DMS53 (cell line): ENCODE data around the gene PALMD.

ENCODE experiments used
- DNase-seq: peaks from one replicate; lab custom pipeline; 2025; lab: John Stamatoyannopoulos, UW

The PALMD gene

GRCh38 chr1:99696616-99697015 lies 50.7 kb downstream of the PALMD start:
- no peak for DNase-seq

GRCh38 chr1:99697580-99697979 lies 51.7 kb downstream of the PALMD start:
- DNase-seq = no peak

DNA sequence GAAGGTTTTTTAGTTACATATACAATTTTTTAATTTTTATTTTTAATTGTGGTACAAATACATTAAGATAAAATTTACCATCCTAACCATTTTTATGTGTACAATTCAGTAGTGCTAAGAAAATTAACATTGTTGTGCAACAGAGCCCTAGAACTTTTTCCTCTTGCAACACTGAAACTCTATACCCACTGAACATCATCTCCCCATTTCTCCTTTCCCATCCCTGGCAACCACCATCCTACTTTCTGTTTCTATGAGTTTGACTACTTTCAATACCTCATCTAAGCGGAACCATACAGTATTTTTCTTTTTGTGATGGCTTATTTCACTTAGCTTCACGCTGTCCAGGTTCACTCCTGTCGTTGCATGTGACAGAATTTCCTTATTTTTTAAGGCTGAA lies 54.1 kb downstream of the PALMD start:
- no peak for DNase-seq

GRCh38 chr1:99702221-99702620 lies 56.3 kb downstream of the PALMD start:
- DNase-seq = no peak

- peak; percentile 55 for DNase-seq
Observed at GRCh38 chr1:99704356-99704816, 58.5 kb downstream of the PALMD start.

DNA sequence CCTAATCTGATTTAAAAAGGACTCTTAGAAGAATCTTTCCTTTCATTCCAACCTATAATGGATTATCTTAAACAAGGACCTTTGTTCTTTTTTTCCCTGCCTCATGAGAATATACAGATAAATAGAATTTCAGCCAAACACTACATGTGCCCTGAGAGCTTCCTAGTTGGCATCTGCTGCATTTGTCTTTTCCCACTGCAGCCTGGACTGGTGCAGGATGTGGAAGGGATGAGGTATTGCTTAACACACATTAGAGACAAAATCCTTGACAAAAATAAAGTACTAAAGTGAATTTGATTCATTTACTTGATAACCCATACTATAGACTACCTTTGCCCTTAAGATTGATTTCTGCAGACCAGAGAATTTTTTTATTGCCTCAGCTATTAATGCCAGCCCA lies 59.5 kb downstream of the PALMD start:
- peak; percentile 37 for DNase-seq

GRCh38 chr1:99707535-99708142 lies 61.7 kb downstream of the PALMD start:
- DNase-seq = peak; percentile 86

DNA sequence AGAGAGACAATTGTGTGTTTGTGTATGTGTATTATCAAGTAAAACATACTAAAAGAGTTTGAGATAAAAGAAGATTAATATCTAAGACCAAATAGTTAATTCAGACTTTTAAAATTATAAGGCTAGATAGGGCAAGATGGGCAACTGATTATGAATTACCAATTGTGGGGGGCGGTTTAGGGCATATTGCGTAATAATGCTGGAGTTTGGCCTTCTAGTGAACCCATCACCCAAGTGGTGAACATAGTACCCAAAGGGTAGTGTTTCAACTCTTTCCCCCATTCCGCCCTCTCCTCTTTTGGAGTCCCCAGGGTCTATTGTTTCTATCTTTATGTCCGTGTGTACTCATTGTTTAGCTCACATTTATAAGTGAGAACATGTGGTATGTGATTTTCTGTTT lies 65.1 kb downstream of the PALMD start:
- DNase-seq = no peak

DNA sequence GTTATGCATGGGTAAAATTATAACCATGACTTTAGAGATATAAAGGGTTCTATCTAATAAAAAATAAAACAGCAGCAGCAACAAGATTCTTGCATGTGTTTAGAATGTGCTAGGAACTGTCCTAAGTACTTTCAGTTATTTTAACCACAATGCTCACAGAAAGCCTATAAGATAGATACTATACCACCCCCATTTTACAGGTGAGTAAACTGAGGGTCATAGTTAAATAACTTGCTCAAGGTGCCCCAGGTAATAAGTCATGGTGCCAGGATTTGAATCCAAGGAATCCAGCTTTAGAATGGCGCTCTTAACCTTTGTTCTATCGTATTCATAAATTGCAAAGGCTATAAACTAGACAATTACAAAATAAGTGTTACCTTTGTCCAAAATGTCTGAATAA lies 67.1 kb downstream of the PALMD start:
- no peak for DNase-seq

GRCh38 chr1:99717005-99717404 lies 71.1 kb downstream of the PALMD start:
- DNase-seq = no peak

GRCh38 chr1:99723251-99723650 lies 77.3 kb downstream of the PALMD start:
- no peak for DNase-seq

GRCh38 chr1:99725996-99726395 lies 80.1 kb downstream of the PALMD start:
- no peak for DNase-seq

- no peak for DNase-seq
Observed at GRCh38 chr1:99726407-99726806, 80.5 kb downstream of the PALMD start.

- no peak for DNase-seq
Observed at GRCh38 chr1:99726818-99727217, 80.9 kb downstream of the PALMD start.

DNA sequence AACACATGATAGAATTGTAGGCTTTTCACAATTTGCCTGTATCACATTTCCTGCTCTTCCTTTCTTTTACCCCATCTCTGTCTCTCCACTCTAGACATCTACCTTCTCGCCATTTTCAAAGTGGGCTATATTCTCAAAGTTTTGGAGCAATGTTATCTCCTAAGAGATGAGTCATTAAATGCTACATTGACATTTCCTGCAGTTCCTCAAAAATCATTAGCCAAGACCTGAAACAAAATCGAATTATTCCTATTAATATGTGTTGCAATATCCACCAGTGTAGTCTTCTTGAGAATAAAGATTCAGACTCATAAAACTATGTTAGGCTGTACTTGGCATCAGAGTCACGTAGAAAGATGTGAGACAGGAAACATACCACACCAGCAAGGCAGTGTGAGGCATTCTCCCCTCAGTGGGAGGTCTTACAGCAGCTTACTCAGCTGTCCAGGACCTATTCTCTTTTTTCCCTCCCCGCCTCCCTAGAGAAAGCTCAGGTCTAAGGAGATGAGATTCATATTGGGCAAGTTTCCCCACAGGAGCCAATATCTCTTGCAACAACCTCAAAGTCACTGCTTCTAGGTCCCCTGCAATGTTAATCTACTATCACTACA lies 81.8 kb downstream of the PALMD start:
- no peak for DNase-seq

DNA sequence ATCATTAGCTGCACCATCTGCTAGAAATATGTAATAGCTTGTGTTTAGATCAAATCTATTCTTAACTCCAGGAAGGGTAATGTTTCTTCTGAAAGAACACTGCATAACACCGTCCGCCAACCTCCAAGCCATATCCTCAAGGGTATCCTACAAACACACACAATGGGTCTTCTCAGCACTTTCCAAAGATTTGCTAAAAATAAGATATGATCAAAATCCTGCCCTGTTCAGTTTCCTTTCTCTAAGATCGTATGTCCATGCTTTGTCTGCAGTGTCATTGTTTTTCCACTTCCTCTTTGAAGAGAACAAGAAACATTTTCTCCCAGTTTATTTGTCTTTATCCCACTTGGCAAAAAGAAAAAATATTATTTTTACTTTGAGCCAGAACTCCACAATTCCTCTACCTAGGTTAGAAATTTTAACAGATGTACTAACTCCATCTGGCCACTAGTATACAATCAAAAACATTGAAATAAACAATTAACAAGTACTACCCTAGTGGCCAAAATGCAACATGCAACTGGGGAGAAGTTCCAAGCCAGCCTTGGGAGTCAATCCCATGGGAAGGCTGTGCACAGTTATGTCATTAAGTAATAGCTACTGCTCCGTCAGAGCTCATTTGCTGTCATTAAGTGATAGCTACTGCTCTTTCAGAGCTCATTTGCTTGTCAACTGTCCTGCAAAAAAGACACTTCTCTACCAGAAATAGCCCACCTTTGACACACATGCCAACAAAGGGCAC lies 82.8 kb downstream of the PALMD start:
- peak; percentile 75 for DNase-seq

DNA sequence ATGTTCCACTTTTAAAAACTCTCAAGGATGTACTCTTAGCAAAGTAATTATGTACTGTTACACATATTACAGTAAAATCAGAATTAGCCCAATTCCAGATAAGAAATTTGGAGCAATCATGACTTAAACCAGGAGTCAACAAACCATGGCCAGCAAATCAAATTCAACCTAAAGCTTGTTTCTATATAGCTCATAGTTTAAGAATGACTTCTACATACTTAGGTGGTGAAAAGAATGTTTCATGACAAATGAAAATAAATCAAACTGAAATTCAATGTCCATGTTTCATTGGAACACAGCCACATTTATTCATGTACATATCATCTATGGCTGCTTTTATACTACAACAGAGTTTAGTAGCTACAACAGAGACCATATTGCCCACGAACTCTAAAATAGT lies 85.5 kb downstream of the PALMD start:
- DNase-seq = no peak

DNA sequence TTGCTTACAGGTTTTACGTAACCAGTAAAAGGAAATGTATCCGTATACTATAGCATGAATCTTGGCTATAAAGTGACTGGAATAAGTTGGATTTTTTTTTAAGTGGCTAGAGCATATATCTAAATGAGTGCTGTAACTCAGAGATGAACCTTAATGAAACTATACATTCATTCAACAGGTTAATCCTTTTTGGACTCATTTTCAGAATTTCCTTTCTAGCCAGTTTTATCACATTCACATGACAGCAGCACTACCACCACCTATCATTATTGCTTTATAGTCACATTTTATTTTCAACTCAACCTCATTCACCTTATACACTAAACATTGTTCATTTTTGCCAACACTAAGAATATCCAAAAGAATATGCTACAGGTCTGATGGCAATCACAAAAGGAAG lies 89.9 kb downstream of the PALMD start:
- DNase-seq = no peak

GRCh38 chr1:99737016-99737415 lies 91.1 kb downstream of the PALMD start:
- DNase-seq = peak; percentile 87

DNA sequence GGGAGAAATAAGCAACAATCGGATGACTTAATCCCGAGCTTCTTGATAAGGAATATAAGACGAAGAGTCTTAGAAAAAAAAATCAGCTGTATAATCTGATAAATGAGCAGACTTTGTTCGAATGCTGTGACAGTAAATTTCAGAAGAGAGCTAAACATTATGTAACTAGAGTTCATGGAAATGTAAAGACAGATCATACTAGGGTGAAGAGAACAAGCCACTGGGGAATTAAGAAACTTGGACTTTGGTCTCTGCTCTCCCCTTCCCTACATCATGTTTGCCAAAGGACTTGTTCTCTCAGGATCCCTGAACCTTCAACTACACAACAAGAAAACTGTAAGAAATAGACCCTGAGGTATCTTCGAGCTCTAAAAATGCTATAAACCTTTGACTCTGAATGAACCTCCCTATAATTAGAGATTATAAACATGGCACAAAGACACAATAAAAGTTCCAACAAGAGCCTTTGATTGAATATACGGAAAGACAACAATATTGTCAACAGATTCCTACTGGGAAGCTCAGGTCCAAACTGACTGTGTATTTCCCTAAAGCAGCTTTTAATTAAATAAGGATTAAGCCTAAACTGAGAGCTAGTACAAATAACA lies 93.0 kb downstream of the PALMD start:
- no peak for DNase-seq

- no peak for DNase-seq
Observed at GRCh38 chr1:99740141-99740540, 94.2 kb downstream of the PALMD start.
